Activated CD4-positive, alpha-beta T cell treated with anti-CD3 and anti-CD28 coated beads for 48 hours (primary cell): Measurements from ENCODE around the gene TTC6.
"Not testable (repeated sequence)": the region's sequence is repeated elsewhere in the genome, so short reads cannot be mapped to it uniquely, and the experiment has no call there.

Experiments
- DNase-seq: peaks from one replicate; pipeline ENCODE4 v3.0.0-alpha.2; 2020

TTC6 gene

GRCh38 chr14:37594971-37595808, at the start of gene TTC6, which contains the start of gene FOXA1:
Gene TTC6 (plus strand): TSS chr14:37595629. CDS start chr14:37622065, 26,436 bp downstream.
Gene FOXA1 (minus strand): TSS chr14:37595249. CDS start chr14:37594972, 277 bp downstream.
- no peak for DNase-seq

GRCh38 chr14:37546621-37547447, 48.6 kb upstream of the TTC6 start:
- no peak for DNase-seq

DNA sequence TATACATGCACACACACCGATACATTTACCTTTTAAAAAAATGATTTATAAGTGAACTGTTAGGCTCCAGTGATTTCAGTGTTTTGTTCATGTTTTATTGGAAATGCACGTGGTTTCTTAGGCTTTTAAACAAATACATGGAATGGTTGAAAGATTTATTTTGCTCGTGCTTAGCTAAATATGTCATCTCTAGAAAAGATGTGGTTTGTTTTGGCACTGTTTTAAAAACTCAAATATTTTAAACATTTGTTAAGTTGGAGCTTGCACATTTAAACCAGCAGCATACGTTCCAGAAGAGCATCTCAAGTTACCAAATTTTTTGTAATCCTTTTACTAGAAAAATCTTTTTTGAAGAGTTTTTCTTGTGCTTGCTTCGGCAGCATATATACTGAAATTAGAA, 44.9 kb upstream of the TTC6 start:
- DNase-seq = no peak

DNA sequence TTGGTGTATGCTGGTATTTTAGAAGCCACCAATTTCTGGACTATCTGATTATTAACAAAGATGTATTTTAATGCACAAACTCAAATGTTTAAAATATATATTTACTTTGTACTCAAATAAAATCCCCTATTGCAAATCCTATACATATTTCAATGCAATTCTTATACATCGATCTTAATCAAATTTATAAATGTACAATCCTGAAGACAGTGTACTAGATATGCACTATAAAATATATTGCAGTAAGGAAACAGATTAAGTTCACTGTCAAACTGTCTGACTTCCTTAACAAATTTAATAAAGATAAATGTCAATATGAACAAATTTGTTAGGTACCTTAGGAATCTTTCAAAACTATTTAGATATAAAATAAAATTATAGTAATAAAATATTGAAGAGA, 44.3 kb upstream of the TTC6 start:
- no peak for DNase-seq

GRCh38 chr14:37553935-37554550, 41.4 kb upstream of the TTC6 start:
- no peak for DNase-seq

DNA sequence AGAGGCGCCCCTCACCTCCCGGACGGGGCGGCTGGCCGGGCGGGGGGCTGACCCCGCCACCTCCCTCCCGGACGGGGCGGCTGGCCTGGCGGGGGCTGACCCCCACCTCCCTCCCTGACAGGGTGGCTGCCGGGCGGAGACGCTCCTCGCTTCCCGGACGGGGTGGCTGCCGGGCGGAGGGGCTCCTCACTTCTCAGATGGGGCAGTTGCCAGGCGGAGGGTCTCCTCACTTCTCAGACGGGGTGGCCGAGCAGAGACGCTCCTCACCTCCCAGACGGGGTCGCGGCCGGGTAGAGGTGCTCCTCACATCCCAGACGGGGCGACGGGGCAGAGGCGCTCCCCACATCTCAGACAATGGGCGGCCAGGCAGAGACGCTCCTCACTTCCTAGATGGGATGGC, 39.8 kb upstream of the TTC6 start:
- not testable (repeated sequence) for DNase-seq

- DNase-seq = no peak
These were observed 36.7 kb upstream of the TTC6 start for GRCh38 chr14:37558740-37559139.

GRCh38 chr14:37559386-37559785, 36.0 kb upstream of the TTC6 start:
- DNase-seq = no peak

- DNase-seq = no peak
These were observed 32.2 kb upstream of the TTC6 start for GRCh38 chr14:37563189-37563588.

DNA sequence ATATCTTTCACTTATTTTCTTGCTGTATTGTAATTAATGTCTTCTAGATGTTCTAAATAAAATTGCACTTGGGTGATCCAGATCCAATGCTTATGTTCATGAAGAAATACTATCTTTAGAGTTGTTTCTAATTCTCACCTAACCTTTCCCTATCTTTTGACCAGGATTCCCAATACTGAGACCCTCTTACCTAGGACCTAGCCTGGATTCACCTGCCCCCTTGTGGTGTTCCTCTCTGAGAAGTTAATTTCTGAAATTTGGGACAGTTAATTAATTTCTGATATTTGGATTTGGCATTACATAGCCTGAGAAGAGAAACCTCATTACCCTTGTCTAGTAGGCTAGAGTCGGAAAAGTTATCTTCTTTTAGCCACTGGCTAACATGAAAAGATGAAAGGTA, 29.9 kb upstream of the TTC6 start:
- DNase-seq = no peak

GRCh38 chr14:37566811-37567371, 28.5 kb upstream of the TTC6 start:
- DNase-seq = no peak

- no peak for DNase-seq
These were observed 25.7 kb upstream of the TTC6 start for GRCh38 chr14:37569729-37570128.

- no peak for DNase-seq
These were observed 24.0 kb upstream of the TTC6 start for GRCh38 chr14:37571391-37571790.

DNA sequence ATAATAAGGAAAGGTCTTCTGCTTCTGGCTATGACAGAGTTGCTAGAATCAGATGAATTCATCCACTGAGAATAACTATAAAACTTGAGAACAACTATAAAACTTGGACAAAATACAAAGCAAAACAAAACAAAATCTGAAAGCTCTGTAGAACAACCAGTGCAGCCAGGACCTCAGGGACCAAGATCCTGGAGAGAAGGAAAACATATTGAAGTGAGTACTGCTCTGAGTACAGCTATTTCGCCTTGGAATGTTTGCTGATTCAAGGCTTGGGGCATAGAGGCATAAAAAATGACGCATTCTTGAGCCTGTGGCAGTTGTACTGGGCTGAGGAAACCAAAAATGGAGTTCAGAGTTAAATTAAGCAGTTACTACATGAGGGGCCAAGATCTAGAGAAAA, 22.1 kb upstream of the TTC6 start:
- no peak for DNase-seq

DNA sequence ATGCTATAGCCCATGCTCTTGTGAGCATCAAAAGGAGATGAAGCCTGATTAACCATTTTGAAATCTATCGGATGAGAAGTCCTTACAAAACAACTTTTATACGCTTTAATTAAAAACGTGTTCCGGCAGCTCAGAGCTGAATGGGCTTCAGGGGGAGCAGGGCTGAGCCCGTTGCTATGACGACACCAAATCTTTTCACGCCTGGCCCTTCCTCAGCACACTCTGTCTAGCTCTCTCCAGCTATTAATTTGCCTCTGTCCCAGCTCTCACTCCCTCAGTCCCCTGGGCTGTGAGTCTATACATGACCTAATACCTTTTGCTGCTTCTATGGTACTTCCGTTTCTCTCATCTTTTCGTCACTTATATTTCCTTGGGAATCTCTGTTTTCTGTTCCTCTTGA, 16.2 kb upstream of the TTC6 start:
- no peak for DNase-seq

- DNase-seq = no peak
These were observed 15.3 kb upstream of the TTC6 start for GRCh38 chr14:37580146-37580545.

GRCh38 chr14:37583358-37584210, 11.8 kb upstream of the TTC6 start:
- DNase-seq = no peak

DNA sequence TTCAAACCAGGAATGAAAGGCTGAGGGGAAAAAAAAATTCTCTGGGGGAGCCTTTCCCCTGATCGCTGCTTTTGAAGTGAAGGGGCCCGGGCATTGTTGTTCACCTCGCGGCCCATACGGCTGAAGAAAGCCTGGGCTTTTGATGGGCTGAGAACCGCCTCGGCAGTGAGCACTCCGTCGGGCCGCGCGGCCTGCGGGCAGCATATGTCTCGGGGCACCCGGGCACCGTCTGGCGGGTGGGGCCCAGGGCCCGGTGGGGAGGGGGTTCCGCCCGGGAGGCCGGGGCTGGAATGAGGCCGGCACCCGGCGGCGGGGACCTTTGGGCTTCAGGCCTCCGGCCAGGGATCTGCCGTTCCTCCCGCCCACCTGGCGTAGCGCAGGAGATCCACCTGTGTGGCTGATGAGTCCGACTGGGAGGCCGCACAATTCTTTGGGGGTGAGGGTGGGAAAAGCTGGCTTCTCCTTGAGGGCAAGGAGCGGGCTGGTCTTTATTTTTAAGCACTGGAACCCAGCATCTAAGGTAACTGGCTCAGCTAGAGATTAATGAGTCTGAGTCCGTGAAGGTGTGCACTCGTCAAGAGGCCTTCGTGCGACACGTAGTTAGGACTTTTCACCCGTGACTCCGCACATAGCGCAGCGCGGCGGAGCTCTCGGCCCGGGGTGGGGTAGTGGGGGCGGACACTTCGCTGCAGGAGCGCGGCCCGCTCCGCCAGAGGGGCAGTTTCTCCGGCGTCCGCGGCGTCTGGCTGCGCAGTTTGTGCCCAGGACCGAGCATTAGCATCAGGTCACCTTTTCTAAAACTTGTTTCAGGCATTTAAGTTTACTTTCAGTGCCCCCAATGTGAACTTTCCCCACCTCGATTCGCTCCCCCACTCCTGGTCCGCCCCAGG, 11.0 kb upstream of the TTC6 start:
- DNase-seq = no peak

- no peak for DNase-seq
These were observed 10.3 kb upstream of the TTC6 start for GRCh38 chr14:37585101-37585511.

- no peak for DNase-seq
These were observed 9.2 kb upstream of the TTC6 start for GRCh38 chr14:37585971-37586796.
